Endothelial cell of umbilical vein (primary cell): Measurements from ENCODE around the gene MVB12B.

Experiments used
- CTCF ChIP-seq, 2 donors: IDR thresholded peaks; 1 replicate in 1 of 2; 2 replicates in 1 of 2; pipeline ENCODE4 v1.5.1; 2011; ENCODE audit warnings: low read length in 2 of 2, mild to moderate bottlenecking in 2 of 2, moderate library complexity in 2 of 2, control low read depth in 1 of 2, inconsistent platforms in 1 of 2, low read depth in 1 of 2; ENCODE audit not compliant: insufficient read depth in 1 of 2; ENCODE audit errors: extremely low read depth in 1 of 2
- EZH2 ChIP-seq: IDR thresholded peaks from 2 replicates; pipeline ENCODE4 v1.6.1; 2012; ENCODE audit warnings: borderline replicate concordance, low read depth, mild to moderate bottlenecking, moderate library complexity, low read length, inconsistent platforms; ENCODE audit not compliant: severe bottlenecking
- JUN ChIP-seq: IDR thresholded peaks from 2 replicates; pipeline ENCODE4 v1.6.1; 2011; ENCODE audit warnings: borderline replicate concordance, low read depth; ENCODE audit not compliant: insufficient read length, insufficient read depth
- POLR2A ChIP-seq: IDR thresholded peaks from 2 replicates; pipeline ENCODE4 v1.6.1; 2012; ENCODE audit warnings: low read depth, mild to moderate bottlenecking, control low read depth, low read length
- POLR2AphosphoS5 ChIP-seq: IDR thresholded peaks from 2 replicates; pipeline ENCODE4 v1.6.1; 2012; ENCODE audit warnings: low read depth, mild to moderate bottlenecking, control low read depth, low read length, moderate library complexity; ENCODE audit not compliant: insufficient read depth
- TF ChIP-seq, protein P1 (sequence below): IDR thresholded peaks from 2 replicates; pipeline ENCODE4 v1.6.1; 2011; ENCODE audit not compliant: insufficient read depth, insufficient read length

DNA sequence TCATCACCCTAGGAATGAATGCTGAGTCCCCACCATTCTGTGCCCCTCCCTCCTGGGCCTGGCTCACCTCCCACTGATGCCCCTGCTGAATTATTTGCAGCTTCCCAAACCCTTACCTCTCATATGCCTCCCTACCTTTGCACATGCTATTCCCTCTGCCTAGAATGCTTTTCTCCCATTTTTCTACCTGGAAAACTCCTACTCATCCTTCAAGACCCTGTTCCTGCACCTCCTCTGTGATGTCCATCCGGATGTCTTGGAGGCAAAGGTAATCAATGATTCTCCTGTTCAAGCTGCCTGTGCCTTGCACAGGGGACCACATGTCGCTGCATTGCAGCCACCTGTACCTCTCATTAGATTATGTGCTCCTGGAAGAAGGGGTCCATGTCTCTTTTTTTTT is 182.3 kb downstream of the MVB12B start:
- TF ChIP-seq CTCF (IDR thresholded peaks at IDR 0.05; ENCODE audit: extremely low read depth in 1 of 2, insufficient read depth in 1 of 2, low read depth in 1 of 2, low read length in 2 of 2): no peak
- no peak for TF ChIP-seq POLR2A
- no peak for TF ChIP-seq JUN
- TF ChIP-seq EZH2: no peak
- no peak for TF ChIP-seq POLR2AphosphoS5
- TF ChIP-seq, protein P1, sequence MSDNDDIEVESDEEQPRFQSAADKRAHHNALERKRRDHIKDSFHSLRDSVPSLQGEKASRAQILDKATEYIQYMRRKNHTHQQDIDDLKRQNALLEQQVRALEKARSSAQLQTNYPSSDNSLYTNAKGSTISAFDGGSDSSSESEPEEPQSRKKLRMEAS: no peak
